Measurements from ENCODE around the gene EZH2. TPM values are rescaled to one million over a fixed set of nuclear protein-coding genes. Genes with fewer than 3 reads are reported as not detected.

EZH2 gene
- total RNA-seq, 2 donors from 2014 or later = 2.3 to 8.6 TPM

DNA sequence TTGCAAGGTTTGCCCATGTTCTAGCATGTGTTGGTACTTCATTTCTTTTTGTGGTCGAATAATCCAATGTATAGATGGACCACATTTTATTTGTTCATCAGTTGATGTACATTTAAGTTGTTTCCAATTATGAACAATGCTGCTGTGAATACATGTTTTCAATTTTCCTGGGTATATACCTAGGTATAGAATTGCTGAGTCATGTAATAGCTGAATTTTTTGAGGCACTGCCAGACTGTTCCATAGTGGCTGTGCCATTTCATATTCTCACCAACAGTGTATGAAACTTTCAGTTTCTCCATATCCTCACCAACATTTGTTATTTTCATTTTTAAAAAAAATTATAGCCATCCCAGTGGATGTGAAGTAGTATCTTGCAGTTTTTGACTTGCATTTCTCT lies 90.5 kb downstream of the EZH2 start:
- no peak overlapping the region for H3K4me3 ChIP-seq
- peaks cover 4 to 9% of the 10 kb centered on the region in 2 donors for H3K36me3 ChIP-seq
- intact Hi-C loops (cut with DNase I) = no loop called here
- no peaks in the 10 kb centered on the region for H3K4me1 ChIP-seq (replicated peaks)
- no peak overlapping the region for H3K27ac ChIP-seq
- no peak for TF ChIP-seq POLR2AphosphoS5 (IDR thresholded peaks at IDR 0.05)
- TF ChIP-seq, protein P1, sequence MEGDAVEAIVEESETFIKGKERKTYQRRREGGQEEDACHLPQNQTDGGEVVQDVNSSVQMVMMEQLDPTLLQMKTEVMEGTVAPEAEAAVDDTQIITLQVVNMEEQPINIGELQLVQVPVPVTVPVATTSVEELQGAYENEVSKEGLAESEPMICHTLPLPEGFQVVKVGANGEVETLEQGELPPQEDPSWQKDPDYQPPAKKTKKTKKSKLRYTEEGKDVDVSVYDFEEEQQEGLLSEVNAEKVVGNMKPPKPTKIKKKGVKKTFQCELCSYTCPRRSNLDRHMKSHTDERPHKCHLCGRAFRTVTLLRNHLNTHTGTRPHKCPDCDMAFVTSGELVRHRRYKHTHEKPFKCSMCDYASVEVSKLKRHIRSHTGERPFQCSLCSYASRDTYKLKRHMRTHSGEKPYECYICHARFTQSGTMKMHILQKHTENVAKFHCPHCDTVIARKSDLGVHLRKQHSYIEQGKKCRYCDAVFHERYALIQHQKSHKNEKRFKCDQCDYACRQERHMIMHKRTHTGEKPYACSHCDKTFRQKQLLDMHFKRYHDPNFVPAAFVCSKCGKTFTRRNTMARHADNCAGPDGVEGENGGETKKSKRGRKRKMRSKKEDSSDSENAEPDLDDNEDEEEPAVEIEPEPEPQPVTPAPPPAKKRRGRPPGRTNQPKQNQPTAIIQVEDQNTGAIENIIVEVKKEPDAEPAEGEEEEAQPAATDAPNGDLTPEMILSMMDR (IDR thresholded peaks at IDR 0.05) = no peak
- TF ChIP-seq POLR2A (IDR thresholded peaks at IDR 0.05) = no peak
- 97% methylated on average over 1 of the region's 1 CpG for WGBS
- no peaks in the 10 kb centered on the region for H3K9me3 ChIP-seq
- DNase-seq (ENCODE audit: low spot score) = no peak
- H3K27me3 ChIP-seq (replicated peaks; ENCODE audit: insufficient read depth) = no peaks in the 10 kb centered on the region

DNA sequence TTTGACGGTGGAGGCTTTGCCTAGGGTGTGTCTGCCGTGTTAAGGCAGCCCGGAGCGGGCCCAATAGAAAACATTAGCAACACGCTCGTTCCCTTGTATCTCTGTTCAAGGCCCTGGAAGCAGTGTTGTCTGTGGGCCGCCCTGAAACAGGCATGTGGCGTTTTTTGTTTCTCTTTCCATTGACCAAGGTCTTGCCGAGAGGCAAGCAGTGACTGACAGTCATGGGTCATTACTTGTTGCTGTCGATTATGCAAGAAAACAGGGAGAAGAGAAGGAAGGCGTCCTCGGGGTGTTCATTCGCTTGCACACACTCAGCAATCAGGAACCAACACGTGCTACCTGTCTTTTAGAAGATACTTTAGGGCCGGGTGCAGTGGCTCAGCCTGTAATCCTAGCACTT lies 92.5 kb downstream of the EZH2 start:
- 88% methylated on average over 15 of the region's 15 CpGs for WGBS
- Histone ChIP-seq H3K4me3 (no peak overlapping the region), H3K27ac (no peak overlapping the region), H3K27me3 (replicated peaks; ENCODE audit: insufficient read depth) (no peaks in the 10 kb centered on the region), H3K36me3 (peaks cover 13% of the 10 kb centered on the region in 2 donors), H3K9me3 (no peaks in the 10 kb centered on the region), H3K4me1 (replicated peaks) (no peaks in the 10 kb centered on the region)
- no peak for DNase-seq (ENCODE audit: low spot score)
- TF ChIP-seq POLR2AphosphoS5 (IDR thresholded peaks at IDR 0.05) = no peak
- TF ChIP-seq, protein P1 (IDR thresholded peaks at IDR 0.05) = no peak
- TF ChIP-seq POLR2A (IDR thresholded peaks at IDR 0.05) = no peak
- intact Hi-C loops (cut with DNase I) = no loop called here

DNA sequence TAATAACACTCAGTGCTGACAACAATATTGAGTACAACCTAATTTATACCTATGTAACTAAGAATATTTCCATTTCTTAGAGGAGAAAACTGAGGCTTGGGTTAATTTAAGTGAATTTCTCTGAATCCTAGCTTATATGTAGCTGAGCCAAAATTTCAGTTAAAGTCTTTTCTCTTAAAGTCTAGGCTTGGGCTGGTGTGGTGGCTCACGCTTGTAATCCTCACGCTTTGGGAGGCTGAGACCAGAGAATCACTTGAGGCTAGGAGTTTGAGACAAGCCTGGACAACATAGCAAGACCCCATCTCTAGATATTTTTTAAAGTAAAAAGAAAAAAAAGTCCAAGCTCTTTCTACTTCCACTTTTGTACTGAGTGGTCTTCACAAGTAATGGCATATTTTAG lies 93.2 kb downstream of the EZH2 start:
- Histone ChIP-seq H3K4me1 (replicated peaks) (no peaks in the 10 kb centered on the region), H3K36me3 (peaks cover 13% of the 10 kb centered on the region in 2 donors), H3K9me3 (no peaks in the 10 kb centered on the region), H3K4me3 (no peak overlapping the region), H3K27ac (no peak overlapping the region), H3K27me3 (replicated peaks; ENCODE audit: insufficient read depth) (no peaks in the 10 kb centered on the region)
- no peak for TF ChIP-seq POLR2A (IDR thresholded peaks at IDR 0.05)
- TF ChIP-seq, protein P1 (IDR thresholded peaks at IDR 0.05) = no peak
- 97% methylated on average over 2 of the region's 2 CpGs for WGBS
- intact Hi-C loops (cut with DNase I) = no loop called here
- DNase-seq (ENCODE audit: low spot score) = no peak

DNA sequence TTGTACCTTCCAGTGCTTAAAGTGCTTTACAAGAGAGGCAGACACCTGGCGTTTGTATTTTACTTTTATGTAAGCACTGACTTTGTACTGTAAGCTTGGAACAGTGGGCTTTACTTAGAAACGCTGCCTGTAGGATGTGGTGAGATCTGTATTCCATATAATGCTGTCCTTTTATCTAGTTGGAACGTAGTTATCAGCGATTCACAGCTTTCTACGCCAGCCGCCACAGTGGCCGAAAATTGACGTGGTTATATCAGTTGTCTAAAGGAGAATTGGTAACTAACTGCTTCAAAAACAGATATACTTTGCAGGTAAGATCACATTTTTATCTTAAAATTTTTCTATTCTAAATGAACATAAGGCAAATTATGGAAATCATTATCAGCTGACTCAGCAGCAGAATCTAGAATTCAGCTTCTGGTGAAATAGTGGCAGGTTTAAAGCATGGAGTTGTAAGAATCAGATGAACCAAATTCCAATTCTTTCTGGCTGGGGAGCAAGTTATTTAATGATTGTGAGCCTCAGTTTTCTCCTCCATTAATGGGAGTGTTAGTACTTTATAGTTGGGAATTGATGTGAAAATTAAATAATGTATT lies 93.9 kb downstream of the EZH2 start:
- TF ChIP-seq, protein P1 (IDR thresholded peaks at IDR 0.05) = no peak
- TF ChIP-seq POLR2AphosphoS5 (IDR thresholded peaks at IDR 0.05) (no peak), POLR2A (IDR thresholded peaks at IDR 0.05) (no peak)
- Histone ChIP-seq H3K9me3 (no peaks in the 10 kb centered on the region), H3K4me3 (no peak overlapping the region), H3K36me3 (peaks cover 13% of the 10 kb centered on the region in 2 donors), H3K27me3 (replicated peaks; ENCODE audit: insufficient read depth) (no peaks in the 10 kb centered on the region), H3K4me1 (replicated peaks) (no peaks in the 10 kb centered on the region), H3K27ac (no peak overlapping the region)
- WGBS = 94% methylated on average over 8 of the region's 8 CpGs
- intact Hi-C loops (cut with DNase I) = no loop called here
- DNase-seq (ENCODE audit: low spot score) = no peak

DNA sequence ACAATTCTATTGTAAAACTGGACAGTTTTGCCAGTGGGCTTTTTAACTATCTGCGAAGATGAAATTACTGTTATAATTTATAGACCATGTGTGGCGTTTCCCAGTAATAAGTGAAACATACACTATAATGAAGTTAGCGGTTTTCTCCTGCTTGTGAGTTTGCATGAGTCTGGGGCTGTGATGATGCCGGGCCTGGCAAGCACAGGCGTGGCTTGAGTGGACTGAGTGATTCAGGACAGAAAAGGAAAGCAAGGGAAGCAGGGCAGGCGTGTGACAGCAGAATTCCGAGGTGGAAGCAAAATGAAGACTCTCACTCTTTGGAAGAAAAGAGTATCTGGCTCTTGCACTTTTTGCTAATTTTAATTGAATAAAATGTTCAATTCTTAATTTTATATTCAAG lies 94.9 kb downstream of the EZH2 start:
- intact Hi-C loops (cut with DNase I) = no loop called here
- TF ChIP-seq, protein P1 (IDR thresholded peaks at IDR 0.05) = no peak
- no peak for TF ChIP-seq POLR2A (IDR thresholded peaks at IDR 0.05)
- TF ChIP-seq POLR2AphosphoS5 (IDR thresholded peaks at IDR 0.05) = no peak
- H3K27me3 ChIP-seq (replicated peaks; ENCODE audit: insufficient read depth) = no peaks in the 10 kb centered on the region
- H3K9me3 ChIP-seq = no peaks in the 10 kb centered on the region
- H3K36me3 ChIP-seq = peaks cover 13% of the 10 kb centered on the region in 2 donors
- H3K4me3 ChIP-seq = no peak overlapping the region
- H3K4me1 ChIP-seq (replicated peaks) = no peaks in the 10 kb centered on the region
- no peak overlapping the region for H3K27ac ChIP-seq
- 91% methylated on average over 7 of the region's 7 CpGs for WGBS
- DNase-seq (ENCODE audit: low spot score) = no peak

All from prostate gland (tissue), 2 donors.